OCI-LY7 (cell line): ENCODE data around the gene VPREB3.

Source experiments
- CTCF ChIP-seq: fragments of 200-600 bp; sonication (generic); conservative IDR thresholded peaks from 2 replicates; pipeline ENCODE4 v1.5.1; 2014; ENCODE audit warnings: mild to moderate bottlenecking, antibody characterized with exemption, low read length, moderate library complexity, mixed read lengths
- EZH2phosphoT487 ChIP-seq: fragments of 200-600 bp; sonication (generic); IDR thresholded peaks from 2 replicates; pipeline ENCODE4 v1.6.1; 2018; ENCODE audit warnings: low read depth, borderline replicate concordance, mild to moderate bottlenecking, mixed run types, antibody characterized with exemption, low read length, moderate library complexity, mixed read lengths

DNA sequence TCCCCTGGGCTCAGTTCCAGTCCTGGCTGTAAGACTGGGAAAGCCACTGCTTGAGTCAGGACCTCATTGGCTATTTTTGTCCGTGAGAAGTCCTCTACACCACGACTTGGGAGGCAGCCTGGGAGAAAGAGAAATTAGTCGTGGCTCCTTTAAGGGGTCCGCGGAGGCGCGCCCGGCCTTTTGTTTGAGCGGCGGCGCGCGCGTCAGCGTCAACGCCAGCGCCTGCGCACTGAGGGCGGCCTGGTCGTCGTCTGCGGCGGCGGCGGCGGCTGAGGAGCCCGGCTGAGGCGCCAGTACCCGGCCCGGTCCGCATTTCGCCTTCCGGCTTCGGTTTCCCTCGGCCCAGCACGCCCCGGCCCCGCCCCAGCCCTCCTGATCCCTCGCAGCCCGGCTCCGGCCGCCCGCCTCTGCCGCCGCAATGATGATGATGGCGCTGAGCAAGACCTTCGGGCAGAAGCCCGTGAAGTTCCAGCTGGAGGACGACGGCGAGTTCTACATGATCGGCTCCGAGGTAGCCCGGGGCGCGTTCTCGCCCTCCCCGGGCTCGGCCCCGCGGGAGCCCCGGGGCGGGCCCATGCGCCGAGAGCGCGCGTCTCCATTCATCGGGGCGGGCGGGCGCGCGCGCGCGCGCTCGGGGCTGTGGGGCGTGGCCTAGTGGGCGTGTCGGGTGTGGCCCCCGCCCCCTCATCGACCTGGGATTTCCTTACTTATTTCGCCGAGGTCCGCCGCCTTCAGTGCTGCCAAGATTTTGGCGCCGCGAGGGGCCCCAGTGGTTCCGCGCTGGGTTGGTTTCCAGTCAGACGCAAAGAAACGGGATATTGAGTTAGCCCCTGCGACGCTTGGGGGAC is 32.8 kb upstream of the VPREB3 start, which contains the start of gene SMARCB1:
- TF ChIP-seq CTCF: no peak
- TF ChIP-seq EZH2phosphoT487: no peak
